Peyer's patch (tissue), 4 donors: ENCODE measurements around the gene CNTN2.

Source experiments
- CTCF ChIP-seq, 6 experiments: fragments of 450-650 bp in 4 of 6; fragments of 200-600 bp in 2 of 6; sonication (generic) in 1 of 6; IDR thresholded peaks; one replicate each; pipeline ENCODE4 v1.5.1; 2017 to 2019; ENCODE audit warnings: antibody characterized with exemption in 6 of 6, mild to moderate bottlenecking in 3 of 6, moderate library complexity in 1 of 6
- POLR2A ChIP-seq, 2 donors: fragments of 450-650 bp; IDR thresholded peaks; one replicate each; pipeline ENCODE4 v1.5.1; 2017; ENCODE audit warnings: antibody characterized with exemption in 2 of 2, mild to moderate bottlenecking in 2 of 2, moderate library complexity in 2 of 2

- no peak for TF ChIP-seq POLR2A (IDR thresholded peaks at IDR 0.05)
- TF ChIP-seq CTCF (IDR thresholded peaks at IDR 0.05) = no peak
These were observed 38.7 kb upstream of the CNTN2 start for GRCh38 chr1:205004351-205004750.
